DMS 273 (cell line): ENCODE measurements around the gene PMPCA.
A peak's percentile ranks its signal among the peaks of the same experiment; 100 is the strongest.

Source experiments
- DNase-seq: peaks from one replicate; lab custom pipeline; 2025; ENCODE audit not compliant: unreplicated experiment; lab: John Stamatoyannopoulos, UW

Gene PMPCA

GRCh38 chr9:136433043-136433715 lies 22.7 kb downstream of the PMPCA start:
- DNase-seq, result no peak

GRCh38 chr9:136433849-136434579 lies 23.6 kb downstream of the PMPCA start:
- DNase-seq, result no peak

DNA sequence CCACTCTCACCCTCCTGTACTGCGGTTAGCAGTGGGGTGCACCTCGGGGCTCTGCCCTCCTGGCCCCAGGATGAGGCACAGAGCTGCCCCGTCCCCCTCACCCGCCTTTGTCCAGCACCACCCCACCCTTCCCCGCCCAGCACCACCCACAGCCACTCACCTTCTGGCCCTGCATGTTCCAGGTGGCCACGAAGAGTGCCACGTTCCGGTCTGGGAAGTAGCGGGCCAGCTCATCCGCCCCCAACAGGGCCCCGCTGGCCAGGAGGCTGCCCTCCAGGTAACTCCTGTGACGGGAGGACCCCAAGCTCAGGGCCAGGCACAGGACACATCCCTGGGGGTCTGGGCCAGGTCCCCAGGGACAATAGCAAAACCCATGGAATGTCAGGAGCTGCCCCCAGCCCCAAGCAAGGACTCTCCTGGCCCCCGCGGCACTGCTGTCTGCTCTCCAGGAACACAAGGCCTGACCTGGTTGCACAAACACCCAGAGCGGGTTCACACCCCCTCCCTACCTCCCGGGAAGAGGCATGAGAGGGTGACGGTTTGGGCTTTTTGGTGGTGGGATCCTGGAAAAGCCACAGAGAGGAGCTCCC lies 24.2 kb downstream of the PMPCA start:
- DNase-seq, result no peak

- DNase-seq, result no peak
These were observed 25.7 kb downstream of the PMPCA start for GRCh38 chr9:136436055-136436634.

- DNase-seq, result no peak
These were observed 27.0 kb downstream of the PMPCA start for GRCh38 chr9:136437430-136437829.

DNA sequence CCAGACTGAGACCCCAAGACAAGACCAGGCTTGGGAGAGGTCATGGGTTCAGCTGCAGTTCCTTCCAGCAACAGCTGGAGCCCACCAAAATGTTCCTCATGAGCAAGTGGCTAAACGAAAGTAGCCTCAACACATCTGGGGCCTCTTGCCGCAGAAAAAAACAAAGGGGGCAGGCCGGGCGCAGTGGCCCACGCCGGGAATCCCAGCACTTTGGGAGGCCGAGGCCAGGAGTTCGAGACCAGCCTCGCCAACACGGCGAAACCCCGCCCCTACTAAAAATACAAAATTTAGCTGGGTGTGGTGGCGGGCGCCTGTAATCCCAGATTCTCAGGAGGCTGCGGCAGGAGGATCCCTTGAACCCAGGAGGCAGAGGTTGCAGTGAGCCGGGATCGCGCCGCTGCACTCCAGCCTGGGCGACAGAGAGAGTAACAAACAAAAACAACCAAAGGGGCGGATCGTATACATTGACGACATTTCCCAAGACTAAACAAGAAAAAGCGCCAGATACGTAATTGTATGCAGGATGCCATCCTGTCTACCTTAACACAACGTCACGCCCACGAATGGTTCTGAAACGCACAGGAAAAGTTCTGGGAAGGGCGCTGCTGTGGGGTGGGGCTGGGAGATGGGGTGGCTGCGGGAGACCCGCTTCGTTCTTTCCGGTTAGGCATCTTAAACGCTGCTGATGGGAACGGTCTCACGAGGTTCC lies 27.5 kb downstream of the PMPCA start:
- no peak for DNase-seq

- DNase-seq, result peak; percentile 68
These were observed 28.4 kb downstream of the PMPCA start for GRCh38 chr9:136438548-136439480.

- DNase-seq, result peak; percentile 86
These were observed 29.3 kb downstream of the PMPCA start, which contains the start of gene INPP5E for GRCh38 chr9:136439481-136440408. Gene INPP5E, minus strand, starts transcription at chr9:136439845. Its CDS starts 426 bp downstream, at chr9:136439419.

DNA sequence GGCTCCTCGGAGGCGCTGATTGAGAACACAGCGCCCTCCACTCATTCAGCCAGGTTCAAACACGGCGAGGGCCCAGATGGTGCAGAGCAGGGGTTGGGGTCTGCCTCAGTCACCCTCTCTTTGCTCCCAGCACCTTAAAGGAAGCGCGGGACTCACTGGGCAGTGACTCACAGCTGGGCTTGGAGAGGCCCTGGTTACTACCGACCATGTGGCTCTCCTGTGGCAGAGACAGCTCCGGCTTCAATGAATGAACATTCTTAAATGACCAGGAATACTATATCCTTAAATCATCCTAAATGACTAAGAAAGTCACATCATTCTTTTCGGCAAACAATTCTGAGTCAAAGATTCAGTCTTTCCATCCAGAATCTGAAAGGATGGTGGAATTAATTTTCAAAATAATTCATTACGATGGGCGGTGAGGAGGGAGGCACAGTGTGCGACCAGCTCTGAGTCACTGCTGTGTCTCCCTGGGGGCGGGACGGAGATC lies 30.8 kb downstream of the PMPCA start:
- DNase-seq, result no peak

- DNase-seq, result no peak
These were observed 31.3 kb downstream of the PMPCA start for GRCh38 chr9:136441681-136442245.

DNA sequence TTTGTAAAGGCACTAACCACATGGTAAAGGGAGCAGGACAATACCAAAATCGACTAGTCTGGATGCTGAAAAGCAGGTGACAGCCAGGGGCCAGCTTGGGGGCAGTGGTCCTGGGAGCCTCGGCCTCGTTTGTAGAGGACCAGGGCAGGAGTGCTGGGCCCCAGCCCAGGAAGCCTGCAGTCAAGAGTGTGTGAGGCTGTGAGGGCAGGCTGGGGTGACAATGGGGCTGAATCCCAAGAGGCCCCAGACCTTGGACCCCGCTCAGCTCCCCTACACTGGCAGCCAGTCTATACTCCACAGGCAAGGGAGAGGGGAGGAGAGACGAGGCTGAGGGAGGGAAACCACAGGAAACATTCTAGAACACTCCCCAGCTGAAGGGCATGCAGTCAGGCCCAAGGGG lies 31.8 kb downstream of the PMPCA start:
- no peak for DNase-seq

GRCh38 chr9:136443087-136443486 lies 32.6 kb downstream of the PMPCA start:
- no peak for DNase-seq

DNA sequence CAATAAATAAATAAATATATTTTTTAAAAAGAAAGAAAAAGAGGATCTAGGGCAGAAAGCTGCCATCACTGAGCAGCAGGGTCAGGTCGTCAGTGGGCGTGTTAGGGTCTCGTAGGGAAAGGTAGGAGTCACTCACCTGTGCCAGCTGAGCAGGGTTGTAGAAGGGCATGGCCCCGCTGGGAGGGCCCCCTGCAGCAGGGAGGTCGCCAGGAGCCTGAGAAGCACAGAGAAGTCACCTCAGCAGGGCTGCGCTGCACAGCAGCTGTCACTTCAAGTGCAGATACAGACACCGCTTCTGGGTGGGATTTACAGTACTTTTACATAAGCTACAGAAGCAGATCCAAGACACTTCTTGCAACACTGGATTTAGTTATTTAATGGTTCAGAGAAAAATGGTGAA lies 33.2 kb downstream of the PMPCA start:
- DNase-seq, result no peak

GRCh38 chr9:136444102-136444501 lies 33.6 kb downstream of the PMPCA start:
- DNase-seq, result no peak

GRCh38 chr9:136445799-136446198 lies 35.3 kb downstream of the PMPCA start:
- no peak for DNase-seq

DNA sequence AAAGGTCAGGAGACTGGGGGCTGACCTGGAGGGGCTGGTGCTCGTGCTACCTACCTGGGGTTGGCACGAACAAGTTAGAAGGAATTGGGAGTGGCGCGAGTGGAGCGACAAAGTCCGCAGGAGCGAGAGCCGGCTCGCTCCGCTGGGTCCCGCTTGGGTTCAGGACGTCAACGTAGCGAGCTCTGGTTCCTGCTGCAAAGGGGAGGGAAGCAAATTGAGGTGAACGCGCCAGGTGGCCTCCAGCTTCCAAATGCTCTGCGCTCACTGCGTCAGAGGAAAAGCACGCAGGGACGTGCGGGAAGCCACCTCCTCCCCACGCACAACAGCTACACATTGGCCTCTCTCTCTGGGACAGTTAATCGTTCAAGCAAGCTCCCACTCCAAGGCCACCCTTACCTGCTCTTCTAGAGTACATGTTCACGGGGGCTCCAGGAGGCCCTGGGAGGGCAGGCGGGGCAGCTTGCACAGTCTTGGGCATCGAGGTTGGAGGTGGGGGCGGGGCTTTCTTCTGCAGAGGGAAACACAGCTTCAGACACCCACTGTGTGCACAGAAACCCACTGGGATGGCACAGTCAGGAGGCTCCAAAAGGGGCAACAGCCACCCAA lies 36.8 kb downstream of the PMPCA start:
- DNase-seq, result no peak

GRCh38 chr9:136448655-136449054 lies 38.2 kb downstream of the PMPCA start:
- DNase-seq, result no peak

GRCh38 chr9:136451221-136451877 lies 40.9 kb downstream of the PMPCA start:
- DNase-seq, result no peak
